ENCODE data around the gene ARVCF. TPM values are rescaled to one million over a fixed set of nuclear protein-coding genes. Genes with fewer than 3 reads are reported as not detected.

The ARVCF gene
- total and polyA plus RNA-seq, 9 donors: 55.5 to 117 (median 82.2) TPM

GRCh38 chr22:19959043-19959586, 57.5 kb downstream of the ARVCF start:
- Histone ChIP-seq H3K27ac (ENCODE audit: low read length) (peak overlapping the region; percentile 81), H3K36me3 (ENCODE audit: control insufficient read depth, insufficient read depth, low read length) (peaks cover 45% of the 10 kb centered on the region), H3K9me3 (replicated peaks; ENCODE audit: control insufficient read depth, low read depth, low read length) (no peaks in the 10 kb centered on the region), H3K27me3 (ENCODE audit: control insufficient read depth, insufficient read depth, low read length) (no peaks in the 10 kb centered on the region), H3K4me3 (ENCODE audit: low read length) (peak overlapping the region; percentile 27), H3K4me1 (ENCODE audit: control insufficient read depth, insufficient read depth, low read length) (peaks cover 47% of the 10 kb centered on the region)
- DNase-seq: peak; percentile 86
- 6% methylated on average over 14 of the region's 30 CpGs for WGBS (ENCODE audit: insufficient coverage)

GRCh38 chr22:19958083-19959042, 58.3 kb downstream of the ARVCF start:
- peak overlapping the region; percentile 27 for H3K4me3 ChIP-seq (ENCODE audit: low read length)
- no peaks in the 10 kb centered on the region for H3K9me3 ChIP-seq (replicated peaks; ENCODE audit: control insufficient read depth, low read depth, low read length)
- peak overlapping the region; percentile 81 for H3K27ac ChIP-seq (ENCODE audit: low read length)
- 41% methylated on average over 2 of the region's 19 CpGs for WGBS (ENCODE audit: insufficient coverage)
- peak; percentile 65 for DNase-seq
- peaks cover 55% of the 10 kb centered on the region for H3K4me1 ChIP-seq (ENCODE audit: control insufficient read depth, insufficient read depth, low read length)
- H3K36me3 ChIP-seq (ENCODE audit: control insufficient read depth, insufficient read depth, low read length): peaks cover 37% of the 10 kb centered on the region
- no peaks in the 10 kb centered on the region for H3K27me3 ChIP-seq (ENCODE audit: control insufficient read depth, insufficient read depth, low read length)

DNA sequence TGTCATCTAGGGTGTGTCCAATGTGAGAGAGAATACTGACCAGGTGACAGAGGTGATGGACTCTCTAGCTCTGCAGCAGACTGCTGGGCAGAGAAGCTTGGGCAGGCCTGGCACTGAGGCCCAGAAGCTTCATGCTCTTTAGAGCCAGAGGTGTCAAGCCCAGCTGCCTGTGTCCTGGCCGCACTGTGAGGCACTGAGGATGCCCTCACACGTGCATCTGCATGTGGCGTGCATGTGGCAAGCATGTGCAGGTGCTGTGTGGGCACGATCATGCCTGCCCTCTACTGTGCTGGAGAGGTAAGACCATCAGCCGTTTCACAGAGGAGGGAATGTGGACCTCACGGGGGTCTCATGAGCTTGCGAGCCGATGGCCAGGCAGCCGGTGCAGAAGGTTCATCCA, 59.2 kb downstream of the ARVCF start:
- Histone ChIP-seq H3K4me1 (ENCODE audit: control insufficient read depth, insufficient read depth, low read length) (peaks cover 57% of the 10 kb centered on the region), H3K4me3 (ENCODE audit: low read length) (no peak overlapping the region), H3K36me3 (ENCODE audit: control insufficient read depth, insufficient read depth, low read length) (peaks cover 28% of the 10 kb centered on the region), H3K27me3 (ENCODE audit: control insufficient read depth, insufficient read depth, low read length) (no peaks in the 10 kb centered on the region), H3K27ac (ENCODE audit: low read length) (no peak overlapping the region), H3K9me3 (replicated peaks; ENCODE audit: control insufficient read depth, low read depth, low read length) (no peaks in the 10 kb centered on the region)
- peak; percentile 8 for DNase-seq
- WGBS (ENCODE audit: insufficient coverage): 82% methylated on average over 7 of the region's 9 CpGs

GRCh38 chr22:19955241-19956128, 61.1 kb downstream of the ARVCF start:
- peak; percentile 8 for DNase-seq
- Histone ChIP-seq H3K9me3 (replicated peaks; ENCODE audit: control insufficient read depth, low read depth, low read length) (no peaks in the 10 kb centered on the region), H3K4me1 (ENCODE audit: control insufficient read depth, insufficient read depth, low read length) (peaks cover 45% of the 10 kb centered on the region), H3K36me3 (ENCODE audit: control insufficient read depth, insufficient read depth, low read length) (peaks cover 24% of the 10 kb centered on the region), H3K4me3 (ENCODE audit: low read length) (no peak overlapping the region), H3K27me3 (ENCODE audit: control insufficient read depth, insufficient read depth, low read length) (no peaks in the 10 kb centered on the region), H3K27ac (ENCODE audit: low read length) (no peak overlapping the region)
- WGBS (ENCODE audit: insufficient coverage): 71% methylated on average over 19 of the region's 19 CpGs

GRCh38 chr22:19951346-19951745, 65.3 kb downstream of the ARVCF start:
- H3K9me3 ChIP-seq (replicated peaks; ENCODE audit: control insufficient read depth, low read depth, low read length): no peaks in the 10 kb centered on the region
- H3K27me3 ChIP-seq (ENCODE audit: control insufficient read depth, insufficient read depth, low read length): no peaks in the 10 kb centered on the region
- H3K4me3 ChIP-seq (ENCODE audit: low read length): no peak overlapping the region
- H3K27ac ChIP-seq (ENCODE audit: low read length): no peak overlapping the region
- no peak for DNase-seq
- WGBS (ENCODE audit: insufficient coverage): 76% methylated on average over 13 of the region's 13 CpGs
- H3K4me1 ChIP-seq (ENCODE audit: control insufficient read depth, insufficient read depth, low read length): peaks cover 24% of the 10 kb centered on the region
- peaks cover 40% of the 10 kb centered on the region for H3K36me3 ChIP-seq (ENCODE audit: control insufficient read depth, insufficient read depth, low read length)

DNA sequence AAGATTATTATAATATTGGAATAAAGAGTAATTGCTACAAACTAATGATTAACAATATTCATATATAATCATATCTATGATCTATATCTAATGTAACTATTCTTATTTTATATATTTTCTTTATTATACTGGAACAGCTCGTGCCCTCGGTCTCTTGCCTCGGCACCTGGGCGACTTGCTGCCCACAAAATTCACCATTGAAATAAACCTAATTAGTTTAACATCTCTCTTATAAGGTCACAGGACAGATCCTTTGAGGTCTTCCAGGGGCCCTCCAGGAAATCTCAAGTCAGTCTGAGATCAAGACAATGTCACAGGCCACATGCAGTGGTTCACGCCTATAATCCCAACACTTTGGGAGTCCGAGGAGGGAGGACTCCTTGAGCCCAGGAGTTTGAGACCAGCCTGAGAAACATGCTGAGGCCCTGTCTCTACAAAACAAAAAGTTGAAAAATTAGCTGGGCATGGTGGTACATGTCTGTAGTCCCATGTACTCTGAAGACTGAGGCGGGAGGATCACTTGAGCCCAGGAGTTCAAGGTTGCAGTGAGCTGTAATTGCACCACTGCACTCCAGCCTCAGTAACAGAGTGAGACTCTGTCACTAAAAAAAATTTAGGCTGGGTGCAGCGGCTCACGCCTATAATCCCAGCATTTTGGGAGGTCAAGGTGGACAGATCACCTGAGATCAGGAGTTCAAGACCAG, 68.4 kb downstream of the ARVCF start:
- H3K36me3 ChIP-seq (ENCODE audit: control insufficient read depth, insufficient read depth, low read length): peaks cover 33% of the 10 kb centered on the region
- H3K27me3 ChIP-seq (ENCODE audit: control insufficient read depth, insufficient read depth, low read length): no peaks in the 10 kb centered on the region
- H3K4me1 ChIP-seq (ENCODE audit: control insufficient read depth, insufficient read depth, low read length): peaks cover 22% of the 10 kb centered on the region
- WGBS (ENCODE audit: insufficient coverage): 82% methylated on average over 4 of the region's 9 CpGs
- no peak for DNase-seq
- no peak overlapping the region for H3K27ac ChIP-seq (ENCODE audit: low read length)
- no peaks in the 10 kb centered on the region for H3K9me3 ChIP-seq (replicated peaks; ENCODE audit: control insufficient read depth, low read depth, low read length)
- H3K4me3 ChIP-seq (ENCODE audit: low read length): no peak overlapping the region

DNA sequence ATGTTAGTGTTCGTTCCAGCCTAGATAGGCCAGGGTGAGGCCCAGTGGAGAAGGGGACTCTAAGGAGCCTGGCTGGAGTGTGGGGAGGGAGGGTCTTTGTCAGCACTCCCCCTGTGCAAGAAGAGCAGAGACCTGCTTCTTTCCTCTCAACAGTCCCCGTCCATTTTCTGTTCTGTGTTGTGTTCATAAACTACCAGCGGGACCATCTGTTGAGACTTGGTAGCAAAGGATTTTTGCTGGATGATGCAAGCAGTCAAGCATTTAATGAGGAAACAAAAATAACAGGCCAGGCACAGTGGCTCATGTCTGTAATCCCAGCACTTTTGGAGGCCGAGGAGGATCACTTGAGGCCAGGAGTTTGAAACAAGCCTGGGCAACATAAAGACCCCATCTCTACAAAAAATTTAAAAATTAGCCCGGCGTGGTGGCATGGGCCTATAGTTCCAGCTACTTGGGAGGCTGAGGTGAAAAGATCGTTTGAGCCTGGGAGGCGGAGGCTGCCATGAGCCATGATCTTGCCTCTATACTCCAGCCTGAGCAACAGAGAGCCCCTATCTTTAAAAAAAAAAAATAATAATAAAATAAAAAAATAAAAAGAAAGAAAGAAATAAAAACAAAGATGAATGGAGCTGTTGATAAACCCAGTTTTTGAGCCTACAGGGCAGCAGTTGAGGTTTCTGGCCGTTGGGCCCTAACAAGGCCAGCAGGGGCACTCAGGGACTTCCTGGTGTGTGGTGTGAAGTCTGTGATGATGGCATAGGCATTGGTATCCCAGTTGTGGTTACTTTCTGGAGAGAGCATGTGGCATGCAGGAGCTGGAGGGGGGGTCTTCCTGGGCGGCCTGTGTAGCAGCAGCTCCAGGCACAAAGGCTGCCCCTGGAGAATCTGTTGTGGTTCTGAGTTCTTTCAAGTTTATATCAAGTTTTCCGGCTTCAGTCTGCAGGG, 73.3 kb downstream of the ARVCF start:
- 18% methylated on average over 3 of the region's 11 CpGs for WGBS (ENCODE audit: insufficient coverage)
- Histone ChIP-seq H3K36me3 (ENCODE audit: control insufficient read depth, insufficient read depth, low read length) (peaks cover 8% of the 10 kb centered on the region), H3K4me3 (ENCODE audit: low read length) (peak overlapping the region; percentile 83), H3K27me3 (ENCODE audit: control insufficient read depth, insufficient read depth, low read length) (no peaks in the 10 kb centered on the region), H3K4me1 (ENCODE audit: control insufficient read depth, insufficient read depth, low read length) (peaks cover 39% of the 10 kb centered on the region), H3K9me3 (replicated peaks; ENCODE audit: control insufficient read depth, low read depth, low read length) (no peaks in the 10 kb centered on the region), H3K27ac (ENCODE audit: low read length) (peak overlapping the region; percentile 100)
- DNase-seq: peak; percentile 91

DNA sequence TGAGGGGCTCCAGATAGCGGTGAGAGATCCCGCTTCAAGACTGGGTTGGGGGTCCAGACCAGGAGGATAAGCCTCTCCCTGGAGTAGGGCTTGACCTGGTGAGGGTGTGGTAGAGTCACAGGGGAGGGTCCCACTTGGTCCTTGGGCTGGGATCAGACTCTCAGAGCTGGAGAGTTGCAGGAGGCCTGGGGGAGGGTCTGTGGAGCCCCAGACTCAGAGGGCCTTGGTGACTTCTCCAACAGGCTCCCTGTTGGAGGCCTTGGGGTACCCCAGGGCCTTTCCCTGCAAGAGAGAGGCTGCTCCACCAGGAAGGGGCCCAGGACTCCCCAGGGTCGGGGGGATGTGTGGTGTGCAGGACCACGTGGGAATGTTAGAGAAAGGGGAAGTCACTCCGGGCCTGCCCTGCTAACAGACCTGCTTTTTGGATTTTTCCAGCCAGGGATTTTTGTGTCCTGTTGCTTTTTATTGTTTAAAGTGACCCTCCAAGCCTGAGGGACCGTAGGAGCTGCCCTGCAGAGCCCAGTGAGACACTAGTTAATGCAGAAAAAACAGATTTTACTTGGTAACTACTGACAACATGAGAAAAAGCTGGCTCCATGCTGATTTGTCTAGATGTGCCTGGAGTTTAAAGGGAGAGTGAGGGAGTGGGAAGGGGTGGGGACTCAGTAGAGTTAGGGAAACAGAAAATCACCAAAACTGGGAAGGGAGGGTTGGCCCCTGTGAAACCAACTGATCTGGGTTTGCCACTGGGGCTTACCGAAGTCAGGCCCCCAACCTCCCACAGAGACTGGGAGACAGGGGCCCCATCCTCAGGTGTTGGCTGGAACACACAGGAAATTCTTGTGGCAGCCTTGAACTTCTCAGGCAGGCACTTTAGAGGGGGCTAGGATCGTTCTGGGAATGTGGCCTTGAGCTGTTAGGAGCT, 74.2 kb downstream of the ARVCF start:
- WGBS (ENCODE audit: insufficient coverage): 2% methylated on average over 7 of the region's 8 CpGs
- Histone ChIP-seq H3K4me3 (ENCODE audit: low read length) (peak overlapping the region; percentile 83), H3K4me1 (ENCODE audit: control insufficient read depth, insufficient read depth, low read length) (peaks cover 37% of the 10 kb centered on the region), H3K27me3 (ENCODE audit: control insufficient read depth, insufficient read depth, low read length) (no peaks in the 10 kb centered on the region), H3K27ac (ENCODE audit: low read length) (peak overlapping the region; percentile 100), H3K9me3 (replicated peaks; ENCODE audit: control insufficient read depth, low read depth, low read length) (no peaks in the 10 kb centered on the region), H3K36me3 (ENCODE audit: control insufficient read depth, insufficient read depth, low read length) (peaks cover 4% of the 10 kb centered on the region)
- peak; percentile 94 for DNase-seq

Measured in muscle of leg (tissue), 11 donors.